ENCODE data around the gene EEF2K. TPM values are rescaled to one million over a fixed set of nuclear protein-coding genes. Genes with fewer than 3 reads are reported as not detected.
"Not testable (repeated sequence)": the region's sequence is repeated elsewhere in the genome, so short reads cannot be mapped to it uniquely, and the experiment has no call there.

Gene EEF2K
- total RNA-seq, 2 donors from 2014 or later: 32.0 to 34.0 TPM

DNA sequence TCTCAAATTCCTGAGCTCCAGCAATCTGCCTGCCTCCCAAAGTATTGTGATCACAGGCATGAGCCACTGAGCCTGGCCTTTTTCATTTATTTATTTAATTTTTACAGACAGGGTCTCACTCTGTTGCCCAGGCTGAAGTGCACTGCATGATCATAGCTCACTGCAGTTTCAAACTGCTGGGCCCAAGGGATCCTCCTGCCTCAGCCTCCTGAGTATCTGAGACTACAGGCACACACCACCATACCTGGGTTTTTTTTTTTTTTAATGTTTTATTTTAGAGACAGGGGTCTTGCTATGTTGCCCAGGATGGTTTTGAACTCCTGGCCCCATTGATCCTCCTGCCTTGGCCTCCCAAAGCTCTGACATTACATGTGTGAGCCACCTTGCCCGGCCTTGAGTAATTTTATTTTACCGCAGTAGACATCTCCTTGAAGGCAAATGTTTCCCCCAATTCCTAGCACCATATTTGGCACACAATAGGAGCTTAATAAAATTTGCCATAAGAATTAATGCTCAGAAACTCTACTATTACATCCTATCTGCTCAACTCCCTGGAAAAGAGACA lies 1.9 kb upstream of the EEF2K start:
- ATAC-seq (no peak), DNase-seq (no peak)

DNA sequence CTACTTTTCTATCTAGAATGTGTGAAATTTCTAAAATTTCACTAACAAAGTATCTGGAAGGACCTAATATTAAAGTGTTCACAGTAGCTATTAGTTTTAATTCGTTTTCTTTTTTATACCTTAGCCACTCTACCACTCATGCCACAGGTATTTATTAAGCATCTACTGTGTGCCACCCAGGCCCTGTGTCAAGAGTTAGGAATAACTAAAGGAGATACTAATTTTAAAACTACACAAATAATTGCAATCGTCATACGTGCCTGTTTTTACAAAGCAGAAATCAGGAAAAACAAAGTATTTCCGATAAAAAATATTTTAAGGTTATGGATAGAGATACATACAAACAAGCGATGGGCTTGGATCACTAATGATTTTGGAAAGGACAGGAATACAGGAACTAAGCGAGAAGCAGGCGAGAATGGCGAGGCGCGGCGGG lies 483 bp upstream of the EEF2K start:
- intact Hi-C loops (cut with DNase I): loop anchor here in 1 of 2 donors (1.0 kb wide), 1 partner anchor 92 kb away; the partner anchor contains the start of gene POLR3E
- ATAC-seq (no peak), DNase-seq (no peak)

More for the DNA sequence above, 1.9 kb upstream of the EEF2K start:
- intact Hi-C loops (cut with DNase I): no loop called here

DNA sequence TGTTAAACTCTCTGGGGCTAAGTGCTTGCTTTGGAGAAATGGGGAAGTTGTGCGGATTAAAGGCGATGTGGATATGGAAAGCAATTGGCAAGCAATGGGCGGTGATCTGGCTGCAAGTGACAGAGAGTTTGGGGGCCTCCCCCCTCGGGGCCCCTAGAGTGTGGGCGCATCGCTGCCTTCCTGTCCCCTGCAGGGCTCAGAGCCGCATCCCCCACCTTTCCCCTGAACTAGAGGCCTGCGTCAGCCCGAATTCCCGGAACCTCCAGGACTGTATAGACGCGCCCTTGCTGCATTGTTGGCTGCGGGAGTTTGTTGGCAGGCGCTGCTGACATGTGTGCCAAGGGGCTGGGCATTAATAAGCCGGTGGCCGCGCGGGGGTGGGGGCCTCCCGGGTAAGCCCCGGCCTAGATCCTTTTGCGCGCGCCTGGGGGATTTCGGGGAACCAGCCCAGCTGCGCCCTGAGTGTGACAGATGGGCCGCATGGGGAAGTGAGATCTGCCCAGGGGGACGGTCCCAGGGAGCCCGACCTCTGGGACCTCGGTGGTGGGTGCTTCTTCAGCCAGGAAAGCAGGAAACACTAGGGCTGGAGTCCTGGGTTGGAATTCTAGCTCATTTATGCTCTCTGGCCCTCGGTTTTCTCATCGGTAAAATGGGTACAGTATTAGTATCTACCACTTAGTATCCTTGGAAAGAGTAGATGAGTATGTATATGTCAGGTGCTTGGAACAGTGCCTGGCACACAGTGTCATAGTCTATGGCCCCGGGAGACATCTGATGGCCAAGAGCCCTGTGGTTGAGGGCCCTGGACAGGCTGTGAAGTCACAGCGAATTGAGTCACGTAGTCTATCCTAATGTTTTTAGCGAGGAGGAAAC lies 1.0 kb downstream of the EEF2K start:
- DNase-seq (peak; percentile 90), ATAC-seq (peak; percentile 77)
- intact Hi-C loops (cut with DNase I): loop anchor here in 1 of 2 donors (1.0 kb wide), 1 partner anchor 90 kb away; the partner anchor contains the start of gene POLR3E

DNA sequence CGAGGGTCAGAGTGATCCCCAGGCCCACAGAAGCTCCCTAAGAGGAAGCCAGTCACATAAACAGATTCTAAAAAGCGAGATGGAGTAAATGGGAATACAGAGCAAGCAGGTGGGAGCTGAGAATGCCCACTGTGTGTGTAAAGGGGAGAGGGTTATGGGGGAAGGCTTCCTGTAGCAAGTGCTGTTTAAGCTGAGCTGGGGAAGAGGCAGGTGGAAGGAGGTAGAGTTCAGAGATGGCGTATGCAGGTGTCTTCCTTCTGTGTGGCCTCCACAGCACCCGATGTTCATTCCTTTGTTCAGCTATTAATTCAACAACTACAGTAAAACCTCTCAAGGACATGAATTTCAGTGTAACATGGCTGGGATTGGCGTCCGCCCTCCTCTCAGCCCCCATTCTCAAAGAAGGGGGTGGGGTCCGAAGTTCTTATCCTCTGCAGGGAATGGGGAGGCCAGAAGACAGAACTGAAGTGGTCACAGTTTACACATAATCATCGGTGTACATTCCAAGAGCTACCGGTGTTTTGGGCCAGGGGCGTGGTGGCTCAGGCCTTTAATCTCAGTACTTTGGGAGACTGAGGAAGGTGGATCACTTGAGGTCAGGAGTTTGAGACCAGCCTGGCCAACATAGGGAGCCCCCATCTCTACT lies 1.8 kb downstream of the EEF2K start:
- DNase-seq (no peak), ATAC-seq (no peak)
- intact Hi-C loops (cut with DNase I): no loop called here

DNA sequence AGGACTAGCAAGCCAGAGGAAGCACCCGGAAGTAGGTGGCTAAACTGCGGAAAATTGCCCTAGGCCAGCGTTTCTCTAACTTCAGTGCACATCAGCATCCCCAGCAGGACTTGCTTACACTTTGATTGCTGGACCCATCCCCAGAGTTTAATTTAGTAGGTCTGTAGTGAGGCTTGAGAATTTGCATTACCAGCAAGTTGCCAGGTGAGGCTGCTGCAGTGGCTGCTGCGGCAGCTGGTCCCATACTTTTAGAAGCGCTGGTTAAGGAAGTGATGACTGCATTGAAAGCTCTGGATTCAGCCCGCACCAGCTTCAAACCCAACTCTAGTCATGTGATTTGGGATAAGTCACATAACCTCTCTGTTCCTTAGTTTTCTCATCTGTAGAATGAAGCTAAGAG lies 4.2 kb downstream of the EEF2K start:
- no peak for DNase-seq
- no peak for ATAC-seq
- intact Hi-C loops (cut with DNase I): no loop called here

DNA sequence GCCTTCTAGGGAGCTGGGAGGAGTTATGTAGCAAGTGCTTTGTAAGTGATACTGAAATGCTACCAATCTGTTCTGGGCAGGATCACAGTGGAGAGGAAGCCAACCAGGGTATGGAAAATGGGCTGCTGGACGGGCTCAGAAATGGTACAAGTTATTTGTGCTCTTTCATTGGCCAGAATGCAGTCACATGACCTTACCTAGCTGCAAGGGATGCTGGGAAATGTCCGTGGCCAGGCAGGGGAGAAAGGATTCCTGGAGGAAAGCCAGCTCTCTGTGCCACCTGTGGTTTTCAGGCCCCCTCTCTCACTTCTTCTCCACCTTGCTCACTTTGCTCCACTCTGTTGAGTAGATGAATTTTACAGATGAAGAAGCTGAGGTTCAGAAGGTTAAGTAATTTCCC lies 4.8 kb downstream of the EEF2K start:
- DNase-seq: no peak
- intact Hi-C loops (cut with DNase I): no loop called here
- no peak for ATAC-seq

DNA sequence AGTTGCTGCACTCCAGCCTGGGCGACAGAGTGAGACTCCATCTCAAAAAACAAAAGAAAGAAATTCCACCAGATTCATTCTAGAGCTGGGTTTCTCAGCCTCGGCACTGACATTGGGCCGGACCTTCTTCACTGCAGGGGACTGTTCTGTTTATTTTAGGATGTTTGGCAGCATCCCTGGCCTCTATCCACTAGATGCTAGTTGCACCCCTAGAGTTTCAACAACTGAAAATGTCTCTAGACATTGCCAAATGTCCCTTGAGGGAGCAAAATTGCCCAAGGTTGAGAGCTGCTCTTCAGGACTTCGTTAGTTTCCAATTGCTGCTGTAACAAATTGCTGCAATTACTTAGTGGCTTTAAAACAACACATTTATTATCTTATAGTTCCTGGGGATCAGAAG lies 7.2 kb downstream of the EEF2K start:
- ATAC-seq: no peak
- no peak for DNase-seq
- intact Hi-C loops (cut with DNase I): no loop called here

DNA sequence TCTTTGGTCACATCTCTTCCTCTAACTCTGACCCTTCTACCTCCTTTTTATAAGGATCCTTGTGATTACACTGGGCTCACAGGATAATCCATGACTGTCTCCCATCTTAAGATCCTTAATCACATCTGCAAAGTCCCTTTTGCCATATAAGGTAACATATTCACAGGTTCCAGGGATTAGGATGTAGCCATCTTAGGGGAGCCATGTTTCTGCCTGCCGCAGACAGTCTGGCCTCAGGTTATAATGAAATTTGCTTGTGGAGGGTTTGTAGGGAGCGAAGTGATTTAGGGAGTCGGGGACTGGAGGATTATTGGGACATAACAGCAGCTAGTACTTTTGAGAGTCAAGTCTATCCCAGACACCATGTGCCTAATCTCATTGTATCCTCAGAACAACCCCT lies 7.7 kb downstream of the EEF2K start:
- DNase-seq (no peak), ATAC-seq (no peak)

DNA sequence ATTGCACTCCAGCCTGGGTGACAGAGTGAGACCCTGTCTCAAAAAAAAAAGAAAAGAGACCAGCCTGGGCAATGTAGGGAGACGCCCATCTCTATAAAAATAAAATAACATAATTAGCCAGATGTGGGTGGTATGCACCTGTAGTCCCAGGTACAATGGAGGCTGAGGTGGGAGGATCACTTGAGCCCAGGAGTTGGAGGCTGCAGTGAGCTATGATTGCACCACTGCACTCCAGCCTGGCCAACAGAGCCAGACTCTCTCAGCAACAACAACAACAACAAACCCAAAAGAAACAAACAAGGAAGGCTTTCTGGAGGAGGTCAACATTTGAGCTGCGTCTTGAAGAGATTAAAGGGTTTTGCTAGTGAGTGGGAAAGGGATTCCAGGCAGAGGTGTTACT lies 8.3 kb downstream of the EEF2K start:
- ATAC-seq: no peak
- intact Hi-C loops (cut with DNase I): no loop called here
- DNase-seq: no peak

More for the DNA sequence above, 7.7 kb downstream of the EEF2K start:
- intact Hi-C loops (cut with DNase I): no loop called here

DNA sequence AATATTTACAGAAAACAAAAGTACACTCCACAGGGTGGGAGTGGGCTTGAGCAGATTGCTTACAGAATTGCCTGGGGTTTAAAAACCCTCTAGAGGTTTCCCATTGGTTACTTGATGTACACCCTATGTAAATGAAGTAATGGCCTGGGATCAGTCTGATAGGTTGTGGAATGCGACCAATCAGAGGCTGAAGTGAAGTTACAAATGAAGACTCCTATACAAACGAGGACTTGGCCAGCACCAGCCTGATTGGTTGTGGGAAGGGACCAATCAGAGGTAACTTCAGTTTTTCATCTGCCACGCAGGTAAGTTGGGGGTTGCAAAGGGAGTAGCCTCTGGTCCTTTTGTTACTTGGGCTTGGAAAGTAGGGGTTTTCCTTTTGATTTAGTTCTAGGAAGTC lies 8.8 kb downstream of the EEF2K start:
- no peak for ATAC-seq
- intact Hi-C loops (cut with DNase I): no loop called here
- DNase-seq: no peak

DNA sequence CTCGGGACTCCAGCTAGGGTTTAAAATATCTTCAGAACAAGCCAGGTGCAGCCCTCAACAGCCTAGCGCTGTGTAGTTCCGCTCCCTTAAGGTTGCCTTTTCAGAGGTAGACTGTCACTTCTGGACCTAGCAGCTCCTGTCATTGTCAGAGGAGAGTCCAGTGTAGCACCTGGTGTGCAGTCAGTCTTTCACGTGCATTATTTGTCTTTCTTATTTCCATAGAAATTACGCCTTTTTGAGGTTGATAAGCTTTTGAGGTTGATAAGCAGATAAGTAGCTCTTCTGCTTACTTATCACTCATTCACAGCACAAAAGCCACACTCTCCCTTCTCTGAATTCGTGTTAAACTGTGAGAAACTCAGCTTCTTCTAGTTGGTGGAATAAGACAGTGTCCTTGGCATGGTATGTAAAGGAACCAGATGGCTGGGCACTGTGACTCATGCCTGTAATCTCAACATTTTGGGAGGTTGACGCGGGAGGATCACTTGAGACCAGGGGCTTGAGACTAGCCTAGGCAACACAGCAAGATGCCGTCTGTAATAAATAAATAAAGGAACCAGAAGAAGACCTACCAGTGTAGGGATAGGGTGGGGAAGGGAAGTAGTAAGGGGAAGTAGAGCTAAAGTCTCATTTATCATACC lies 10.2 kb downstream of the EEF2K start:
- intact Hi-C loops (cut with DNase I): no loop called here
- peak in 1 of 2 donors; percentile 19 for ATAC-seq

DNA sequence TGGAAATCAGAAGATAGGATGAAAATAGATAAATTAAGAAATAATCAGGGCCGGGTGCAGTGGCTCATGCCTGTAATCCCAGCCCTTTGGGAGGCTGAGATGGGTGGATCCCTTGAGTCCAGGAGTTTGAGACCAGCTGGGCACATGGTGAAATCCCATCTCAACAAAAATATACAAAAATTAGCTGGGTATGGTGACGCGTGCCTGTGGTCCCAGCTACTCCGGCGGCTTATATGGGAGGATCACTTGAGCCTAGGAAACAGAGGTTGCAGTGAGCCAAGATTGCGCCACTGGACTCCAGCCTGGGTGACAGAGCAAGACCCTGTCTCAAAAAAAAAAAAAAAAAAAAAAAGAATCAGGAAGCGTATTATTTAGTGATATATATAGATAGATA lies 10.8 kb downstream of the EEF2K start:
- intact Hi-C loops (cut with DNase I); DNase-seq; ATAC-seq: not testable (repeated sequence)

More for the DNA sequence above, 10.2 kb downstream of the EEF2K start:
- DNase-seq: no peak

DNA sequence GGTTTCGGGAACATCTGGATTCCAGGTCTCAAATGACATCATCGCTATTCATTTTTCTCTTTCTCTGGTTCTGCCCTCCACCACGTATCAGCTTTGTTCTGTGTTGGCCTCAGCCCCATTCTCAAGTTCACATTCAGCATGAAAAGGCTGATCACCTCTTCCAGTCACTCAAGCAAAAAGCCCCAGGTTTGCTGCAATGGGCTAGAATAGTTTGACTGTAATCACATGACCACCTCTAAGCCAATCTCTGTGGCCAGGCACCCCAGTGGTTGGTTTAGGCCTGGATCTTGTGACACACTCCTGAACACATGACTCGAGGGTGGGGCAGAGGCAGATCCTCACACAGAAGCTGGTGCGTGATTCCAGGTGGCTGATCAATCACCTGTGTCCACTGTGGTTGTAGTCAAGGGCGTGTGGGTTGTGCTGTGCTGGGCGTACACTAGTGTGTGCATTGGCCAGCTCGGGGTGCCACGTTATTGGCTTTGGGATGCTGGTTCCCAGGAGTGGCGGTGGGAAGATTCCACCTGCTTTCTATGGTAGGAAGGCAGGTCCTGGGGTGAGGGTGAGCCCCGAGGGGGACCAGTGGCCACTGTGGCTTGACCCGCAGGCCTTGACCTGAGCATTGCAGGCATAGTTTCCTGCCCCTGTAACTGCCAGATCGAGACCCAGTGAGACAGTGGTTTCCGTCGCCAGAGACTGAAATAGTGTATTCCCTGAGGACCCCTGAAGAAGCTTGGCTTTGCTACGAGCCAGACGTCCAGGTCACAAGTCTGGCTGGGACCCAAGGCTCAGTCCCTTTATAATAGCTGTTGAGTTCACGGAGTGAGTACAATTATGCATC lies 12.0 kb downstream of the EEF2K start:
- DNase-seq: no peak
- intact Hi-C loops (cut with DNase I): no loop called here
- ATAC-seq: no peak

DNA sequence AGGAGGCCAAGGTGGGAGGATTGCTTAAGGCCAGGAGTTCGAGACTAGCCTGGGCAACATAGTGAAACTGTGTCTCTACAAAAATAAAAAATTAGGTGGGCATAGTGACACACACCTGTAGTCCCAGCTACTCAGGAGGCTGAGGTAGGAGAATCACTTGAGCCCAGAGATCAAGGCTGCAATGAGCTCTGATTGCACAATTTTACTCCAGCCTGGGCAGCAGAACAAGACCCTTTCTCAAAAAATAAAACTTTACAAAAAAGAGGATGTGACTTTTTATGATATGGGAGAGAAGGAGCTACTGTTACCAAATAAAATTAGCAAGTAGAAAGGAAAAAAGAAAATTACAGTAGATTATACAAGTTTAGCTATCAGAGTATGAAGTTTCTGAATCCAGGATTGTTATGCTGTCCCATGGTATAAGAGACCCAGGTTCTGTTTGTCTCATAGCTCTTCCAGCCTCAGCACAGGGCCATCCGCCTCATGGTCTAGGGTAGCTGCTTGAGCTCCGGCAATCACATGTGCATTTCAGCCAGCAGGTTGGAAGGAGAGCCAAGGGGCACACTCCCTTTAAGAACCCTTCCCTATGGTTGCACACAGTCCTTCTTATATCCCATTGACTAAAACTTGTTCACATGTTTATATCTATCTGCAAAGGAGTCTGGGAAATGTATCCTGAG lies 13.5 kb downstream of the EEF2K start:
- intact Hi-C loops (cut with DNase I): no loop called here
- no peak for DNase-seq
- ATAC-seq: no peak

DNA sequence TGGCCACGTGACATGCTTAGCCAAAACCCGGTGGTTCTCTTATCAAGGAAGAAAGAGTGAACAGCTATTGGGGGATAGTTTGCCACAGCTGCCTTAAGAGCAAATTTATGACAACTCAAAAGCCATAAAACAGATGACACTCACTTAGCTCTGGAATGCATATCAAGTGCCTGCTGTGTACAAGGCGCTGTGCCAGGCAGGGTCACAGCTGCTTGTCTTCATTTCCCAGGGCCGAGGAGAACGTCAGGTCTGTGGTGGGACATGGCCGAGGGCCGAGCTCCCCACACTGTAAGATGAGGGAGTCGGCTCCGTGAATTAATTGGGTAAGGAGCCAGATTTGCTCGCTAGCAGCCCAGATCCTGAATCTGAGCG lies 14.0 kb downstream of the EEF2K start:
- DNase-seq (peak; percentile 73), ATAC-seq (peak; percentile 84 to 89)
- intact Hi-C loops (cut with DNase I): no loop called here

DNA sequence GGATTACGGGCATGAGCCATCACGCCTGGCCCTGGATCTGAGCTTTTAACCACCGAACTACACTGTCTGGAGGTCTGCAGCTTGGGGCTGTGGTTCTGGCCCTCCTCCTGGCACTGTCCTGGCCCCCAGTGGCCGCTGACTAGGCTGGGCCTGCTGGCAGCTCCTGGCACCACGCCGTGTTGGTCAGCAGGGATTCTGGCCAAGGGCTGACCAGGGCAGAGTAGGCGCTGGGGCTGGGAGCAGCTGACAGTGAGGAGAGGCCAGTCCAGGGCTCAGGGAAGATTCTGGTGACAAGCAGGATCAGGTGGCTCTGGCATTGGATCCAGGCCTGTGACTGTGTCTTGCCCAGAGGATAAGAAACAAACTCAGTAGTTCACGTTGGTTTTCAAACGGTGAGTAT lies 14.6 kb downstream of the EEF2K start:
- intact Hi-C loops (cut with DNase I): no loop called here

DNA sequence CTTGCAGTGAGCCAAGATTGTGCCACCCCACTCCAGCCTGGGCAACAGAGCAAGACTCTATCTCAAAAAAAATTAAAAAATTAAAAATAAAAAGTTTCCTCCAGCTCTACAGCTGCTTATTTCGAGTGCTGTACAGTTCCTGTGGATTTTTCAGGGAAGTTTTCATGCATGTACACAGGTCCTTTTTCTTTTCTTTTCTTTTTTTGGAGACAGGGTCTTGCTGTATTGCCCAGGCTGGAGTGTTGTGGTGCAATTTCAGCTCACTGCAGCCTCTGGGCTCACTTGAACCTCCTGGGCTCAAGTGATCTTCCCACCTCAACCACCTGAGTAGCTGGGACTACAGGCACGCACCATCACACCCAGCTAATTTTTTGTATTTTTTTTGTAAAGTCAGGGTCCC lies 15.9 kb downstream of the EEF2K start:
- intact Hi-C loops (cut with DNase I): no loop called here

More for the DNA sequence above, 14.6 kb downstream of the EEF2K start:
- ATAC-seq (peak; percentile 77 to 85), DNase-seq (peak; percentile 49)

DNA sequence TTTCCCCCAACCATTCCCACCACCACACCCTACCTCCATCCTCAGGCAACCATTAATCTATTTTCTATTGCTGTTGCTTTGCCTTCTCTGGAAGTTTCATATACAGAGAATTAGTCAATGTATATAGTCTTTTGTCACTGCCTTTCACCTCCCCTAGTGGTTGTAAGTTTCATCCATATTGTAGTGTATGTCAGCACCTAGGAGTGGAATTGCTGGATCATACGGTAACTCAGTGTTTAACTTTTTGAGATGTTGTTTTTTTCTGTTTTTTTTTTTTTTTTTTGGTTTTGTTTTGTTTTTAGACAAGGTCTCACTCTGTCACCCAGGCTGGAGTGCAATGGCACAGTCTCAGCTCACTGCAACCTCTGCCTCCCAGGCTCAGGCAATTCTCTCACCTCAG lies 16.9 kb downstream of the EEF2K start:
- ATAC-seq (no peak), DNase-seq (no peak)
- intact Hi-C loops (cut with DNase I): no loop called here

More for the DNA sequence above, 15.9 kb downstream of the EEF2K start:
- no peak for DNase-seq
- ATAC-seq: no peak

Measured in left cardiac atrium (tissue), 4 donors.